ENCODE measurements around the gene STK32B. TPM values are rescaled to one million over a fixed set of nuclear protein-coding genes. Genes with fewer than 3 reads are reported as not detected.

The STK32B gene
- total RNA-seq, 4 donors from 2014 or later, result 1.6 to 3.4 (median 1.9) TPM

- DNase-seq (ENCODE audit: low spot score in 2 of 2), result no peak
- 62 to 64% methylated on average over 4 of the region's 4 CpGs for WGBS, 2 donors
- H3K4me3 ChIP-seq (ENCODE audit: low read depth, poor library complexity, severe bottlenecking), result no peak overlapping the region
- TF ChIP-seq POLR2A (IDR thresholded peaks at IDR 0.05) (no peak), CTCF (IDR thresholded peaks at IDR 0.05) (no peak)
- intact Hi-C loops (cut with DNase I; ENCODE audit: low total_unique reads), result no loop called here
Observed at GRCh38 chr4:5213087-5213595, 161.9 kb downstream of the STK32B start.

GRCh38 chr4:5215321-5215720, 164.0 kb downstream of the STK32B start:
- 64 to 71% methylated on average over 2 of the region's 2 CpGs for WGBS, 2 donors
- no peak overlapping the region for H3K4me3 ChIP-seq (ENCODE audit: low read depth, poor library complexity, severe bottlenecking)
- TF ChIP-seq CTCF (IDR thresholded peaks at IDR 0.05) (no peak), POLR2A (IDR thresholded peaks at IDR 0.05) (no peak)
- no peak for DNase-seq (ENCODE audit: low spot score in 2 of 2)
- intact Hi-C loops (cut with DNase I; ENCODE audit: low total_unique reads), result no loop called here

GRCh38 chr4:5217421-5217820, 166.1 kb downstream of the STK32B start:
- intact Hi-C loops (cut with DNase I; ENCODE audit: low total_unique reads), result no loop called here
- WGBS, 2 donors, result 36 to 70% methylated on average over 1 of the region's 1 CpG

GRCh38 chr4:5218376-5219069, 167.2 kb downstream of the STK32B start:
- DNase-seq (ENCODE audit: low spot score in 2 of 2), result no peak
- WGBS, 2 donors, result 62 to 78% methylated on average over 12 of the region's 12 CpGs
- no peak for TF ChIP-seq CTCF (IDR thresholded peaks at IDR 0.05)
- no peak for TF ChIP-seq POLR2A (IDR thresholded peaks at IDR 0.05)
- intact Hi-C loops (cut with DNase I; ENCODE audit: low total_unique reads), result no loop called here
- no peak overlapping the region for H3K4me3 ChIP-seq (ENCODE audit: low read depth, poor library complexity, severe bottlenecking)

More at GRCh38 chr4:5217421-5217820, 166.1 kb downstream of the STK32B start:
- no peak for DNase-seq (ENCODE audit: low spot score in 2 of 2)
- no peak overlapping the region for H3K4me3 ChIP-seq (ENCODE audit: low read depth, poor library complexity, severe bottlenecking)
- TF ChIP-seq CTCF (IDR thresholded peaks at IDR 0.05) (no peak), POLR2A (IDR thresholded peaks at IDR 0.05) (no peak)

- no peak overlapping the region for H3K4me3 ChIP-seq (ENCODE audit: low read depth, poor library complexity, severe bottlenecking)
- no peak for DNase-seq (ENCODE audit: low spot score in 2 of 2)
- no peak for TF ChIP-seq CTCF (IDR thresholded peaks at IDR 0.05)
- no peak for TF ChIP-seq POLR2A (IDR thresholded peaks at IDR 0.05)
- WGBS, 2 donors, result 46 to 53% methylated on average over 4 of the region's 4 CpGs
- intact Hi-C loops (cut with DNase I; ENCODE audit: low total_unique reads), result no loop called here
Observed at GRCh38 chr4:5220028-5220427, 168.7 kb downstream of the STK32B start.

- TF ChIP-seq POLR2A (IDR thresholded peaks at IDR 0.05) (no peak), CTCF (IDR thresholded peaks at IDR 0.05) (no peak)
- H3K4me3 ChIP-seq (ENCODE audit: low read depth, poor library complexity, severe bottlenecking), result no peak overlapping the region
- DNase-seq (ENCODE audit: low spot score in 2 of 2), result no peak
- intact Hi-C loops (cut with DNase I; ENCODE audit: low total_unique reads), result no loop called here
Observed at GRCh38 chr4:5222047-5222446, 170.8 kb downstream of the STK32B start.

Data from lower leg skin (tissue), 4 donors.